HCT116 (cell line): ENCODE data around the gene CHRNA4. TPM values are rescaled to one million over a fixed set of nuclear protein-coding genes. Genes with fewer than 3 reads are reported as not detected.

Experiments
- ATAC-seq: fragments of 200-7000 bp; cut with Tn5 transposase; 2 replicates; pipeline ENCODE4 v1.9.1; 2020; ENCODE audit warnings: mild to moderate bottlenecking, moderate library complexity
- BruUV-seq: library from RNA; stranded (reverse); fragments of 400-500 nt; replicated peaks from 2 replicates; lab custom pipeline; 2021; lab: Mats Ljungman, UMichigan
- CTCF ChIA-PET: fragments of 300-600 bp; sonication (Branson Sonifier 250); formaldehyde crosslinking; loops from one replicate; lab custom pipeline; 2021; ENCODE audit warnings: antibody characterized with exemption; lab: Charles Lee
- POLR2A ChIA-PET: fragments of 300-600, 350-600 bp; sonication (Branson Sonifier 250); formaldehyde crosslinking; loops from one replicate; lab custom pipeline; 2021; ENCODE audit warnings: antibody characterized with exemption; lab: Charles Lee
- RAD21 ChIA-PET, 2 experiments: fragments of 300-600 bp; sonication (Branson Sonifier 250); formaldehyde crosslinking; loops; one replicate each; lab custom pipeline; 2023; ENCODE audit warnings: low total read pairs in 2 of 2; ENCODE audit not compliant: uncharacterized antibody in 2 of 2, unreplicated experiment in 2 of 2, low non-redundant PET in 1 of 2; lab: Charles Lee
- DNase-seq: peaks from one replicate; pipeline ENCODE4 v3.0.0-alpha.2; 2010; ENCODE audit warnings: low read depth, low spot score
- H2AFZ ChIP-seq: fragments of 200-600 bp; shearing (Covaris generic), sonication (generic); 2 replicates; pipeline ENCODE4 v1.6.1; 2017; ENCODE audit warnings: low read depth, mixed run types, mixed read lengths, antibody characterized with exemption, low read length; ENCODE audit not compliant: poor library complexity, severe bottlenecking
- H3K27ac ChIP-seq: 2 replicates; pipeline ENCODE4 v1.5.1; 2012; ENCODE audit warnings: low read depth, low read length
- H3K27me3 ChIP-seq: fragments of 200-600 bp; sonication (generic); 2 replicates; pipeline ENCODE4 v1.6.1; 2016; ENCODE audit warnings: mixed run types, low read length, mixed read lengths; ENCODE audit not compliant: insufficient read depth
- H3K36me3 ChIP-seq, 2 experiments: fragments of 200-500 bp in 1 of 2; fragments of 200-600 bp in 1 of 2; sonication (Bioruptor generic) in 1 of 2; sonication (generic) in 1 of 2; 2 replicates each; pipeline versions ENCODE4 v1.5.1 to v1.6.1; 2014 to 2016; ENCODE audit warnings: low read length in 2 of 2, inconsistent platforms in 1 of 2, mixed read lengths in 1 of 2, mixed run types in 1 of 2; ENCODE audit not compliant: insufficient read depth in 2 of 2, control insufficient read depth in 1 of 2
- H3K4me1 ChIP-seq, 2 experiments: fragments of 200-600 bp in 1 of 2; sonication (generic) in 1 of 2; 2 replicates each; pipeline versions ENCODE4 v1.5.1 to v1.6.1; 2012 to 2017; ENCODE audit warnings: low read length in 2 of 2, inconsistent platforms in 1 of 2, mild to moderate bottlenecking in 1 of 2, mixed read lengths in 1 of 2, mixed run types in 1 of 2, moderate library complexity in 1 of 2; ENCODE audit not compliant: insufficient read depth in 2 of 2, control insufficient read depth in 1 of 2
- H3K4me2 ChIP-seq: fragments of 200-600 bp; sonication (generic); 2 replicates; pipeline ENCODE4 v1.6.1; 2017; ENCODE audit warnings: mixed run types, low read length, mixed read lengths
- H3K4me3 ChIP-seq, 2 experiments: fragments of 200-600 bp in 1 of 2; sonication (generic) in 1 of 2; replicated peaks in 1 of 2; 2 replicates each; pipeline ENCODE4 v1.5.1; 2011 to 2016; ENCODE audit warnings: low read length in 2 of 2, control low read depth in 1 of 2, low read depth in 1 of 2, mild to moderate bottlenecking in 1 of 2, mixed read lengths in 1 of 2, mixed run types in 1 of 2
- H3K79me2 ChIP-seq: fragments of 200-600 bp; sonication (generic); 2 replicates; pipeline ENCODE4 v1.6.1; 2017; ENCODE audit warnings: mild to moderate bottlenecking, mixed run types, low read length, moderate library complexity, mixed read lengths; ENCODE audit not compliant: insufficient read depth
- H3K9ac ChIP-seq: fragments of 200-600 bp; sonication (generic); 2 replicates; pipeline ENCODE4 v1.6.1; 2016; ENCODE audit warnings: low read length, mixed read lengths
- H3K9me2 ChIP-seq: fragments of 200-600 bp; sonication (generic), shearing (Covaris generic); 2 replicates; pipeline ENCODE4 v1.6.1; 2017; ENCODE audit warnings: mixed run types, mild to moderate bottlenecking, moderate library complexity; ENCODE audit not compliant: insufficient read depth
- H3K9me3 ChIP-seq, 2 experiments: fragments of 200-500 bp in 1 of 2; fragments of 200-600 bp in 1 of 2; sonication (Bioruptor generic) in 1 of 2; sonication (generic) in 1 of 2; 2 replicates each; pipeline ENCODE4 v1.6.1; 2014 to 2017; ENCODE audit warnings: low read length in 2 of 2, mixed read lengths in 2 of 2, inconsistent platforms in 1 of 2, low read depth in 1 of 2, mild to moderate bottlenecking in 1 of 2, mixed run types in 1 of 2, moderate library complexity in 1 of 2; ENCODE audit not compliant: control insufficient read depth in 1 of 2, insufficient read depth in 1 of 2
- H4K20me1 ChIP-seq: fragments of 200-600 bp; sonication (generic), shearing (Covaris generic); 2 replicates; pipeline ENCODE4 v1.6.1; 2017; ENCODE audit warnings: mixed run types, mild to moderate bottlenecking, moderate library complexity; ENCODE audit not compliant: insufficient read depth
- CBX3 ChIP-seq: IDR thresholded peaks from 2 replicates; pipeline ENCODE4 v1.6.1; 2012; ENCODE audit warnings: low read depth
- CEBPB ChIP-seq: IDR thresholded peaks from 2 replicates; pipeline ENCODE4 v1.6.1; 2012; ENCODE audit warnings: low read depth
- EZH2 ChIP-seq: fragments of 200-600 bp; sonication (generic); IDR thresholded peaks from 2 replicates; pipeline ENCODE4 v1.6.1; 2017; ENCODE audit warnings: antibody characterized with exemption, mixed run types
- FOSL1 ChIP-seq: IDR thresholded peaks from 2 replicates; pipeline ENCODE4 v1.6.1; 2012; ENCODE audit warnings: low read depth
- POLR2A ChIP-seq: IDR thresholded peaks from 2 replicates; pipeline ENCODE4 v1.7.0; 2011; ENCODE audit warnings: borderline replicate concordance; ENCODE audit not compliant: insufficient read depth, insufficient read length; ENCODE audit errors: extremely low read depth
- POLR2AphosphoS5 ChIP-seq: IDR thresholded peaks from 2 replicates; pipeline ENCODE4 v1.6.1; 2011; ENCODE audit warnings: mild to moderate bottlenecking, low read depth, low read length, moderate library complexity
- RAD21 ChIP-seq: IDR thresholded peaks from 2 replicates; pipeline ENCODE4 v1.6.1; 2012; ENCODE audit warnings: low read depth, mild to moderate bottlenecking
- SIN3A ChIP-seq: IDR thresholded peaks from 2 replicates; pipeline ENCODE4 v1.6.1; 2012; ENCODE audit warnings: low read depth
- SRF ChIP-seq: IDR thresholded peaks from 2 replicates; pipeline ENCODE4 v1.6.1; 2012; ENCODE audit warnings: low read depth
- ZFX ChIP-seq: fragments of 450-650 bp; IDR thresholded peaks from 2 replicates; pipeline ENCODE4 v1.6.1; 2017
- ZNF274 ChIP-seq: fragments of 200-500 bp; sonication (Bioruptor generic); IDR thresholded peaks from 2 replicates; pipeline ENCODE4 v1.6.1; 2014; ENCODE audit warnings: mild to moderate bottlenecking, low read depth, low read length, inconsistent platforms
- intact Hi-C: fragments of 100-400 bp; cut with micrococcal nuclease; formaldehyde crosslinking; loops from 2 replicates; pipeline ENCODE4 v1.10.0; 2022
- total RNA-seq: library from RNA; stranded (reverse); gene quantifications from one replicate; pipeline ENCODE4 v1.2.1, GENCODE V29; 2021; ENCODE audit not compliant: unreplicated experiment

Gene CHRNA4
- total RNA-seq, 1 experiment from 2014 or later, result not detected

DNA sequence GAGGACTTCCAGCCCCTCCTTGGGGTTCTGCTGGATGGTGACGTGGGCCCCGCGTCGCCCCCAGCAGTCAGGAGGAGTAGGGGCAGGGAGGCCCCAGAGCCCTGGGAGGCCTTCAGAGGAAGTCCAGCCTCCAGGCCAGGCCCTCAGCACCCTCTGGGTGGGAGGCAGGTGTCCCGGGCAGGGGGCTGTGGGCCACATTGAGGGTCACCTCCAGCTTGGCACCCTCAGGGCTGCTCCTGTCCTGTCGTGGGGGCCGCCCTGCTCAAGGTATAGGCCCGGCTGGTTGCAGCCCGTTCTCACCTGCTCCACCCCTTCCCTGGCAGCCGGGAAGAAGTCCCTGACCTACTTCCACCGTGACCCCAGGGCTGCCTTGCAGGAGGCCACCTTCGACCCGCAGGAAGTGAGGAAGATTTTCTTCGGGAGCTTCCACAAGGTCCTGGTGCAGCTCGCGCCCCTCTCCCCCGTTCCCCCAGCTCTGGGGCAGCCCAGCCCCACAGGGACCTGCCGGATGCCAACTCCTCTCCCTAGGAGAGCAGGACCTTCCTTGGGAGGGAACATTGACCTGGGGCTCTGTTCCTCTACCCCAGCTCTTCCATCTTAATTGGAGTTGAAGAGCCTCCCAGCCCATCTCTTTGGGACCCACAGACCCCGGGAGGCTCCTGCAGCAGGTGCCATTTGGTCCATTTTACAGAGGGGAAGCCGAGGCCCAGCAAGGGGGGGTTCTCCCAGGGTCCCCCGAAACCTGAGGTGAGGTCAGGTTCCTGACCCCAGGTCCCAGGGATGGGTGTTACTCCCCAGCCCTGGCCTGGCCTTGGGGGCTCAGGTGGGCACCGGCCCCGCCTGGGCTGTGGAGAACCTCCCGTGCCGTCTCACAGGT, 41.7 kb downstream of the CHRNA4 start:
- no TSS peak for BruUV-seq
- ATAC-seq, result no peak
- Histone ChIP-seq H3K36me3 (no peaks in the 10 kb centered on the region), H3K9ac (no peak overlapping the region), H3K4me3 (no peak overlapping the region), H3K27ac (no peak overlapping the region), H3K9me3 (no peaks in the 10 kb centered on the region)
- ChIA-PET RAD21 (no interaction called here), CTCF (no interaction called here)
- TF ChIP-seq POLR2A, result no peak
- TF ChIP-seq EZH2, result no peak
- TF ChIP-seq ZFX, result no peak
- TF ChIP-seq ZNF274, result no peak
- TF ChIP-seq POLR2AphosphoS5, result no peak
- TF ChIP-seq CBX3, result no peak
- TF ChIP-seq RAD21, result no peak
- no peak for TF ChIP-seq SIN3A
- TF ChIP-seq FOSL1, result no peak
- no peak for TF ChIP-seq SRF
- TF ChIP-seq CEBPB, result no peak
- TF ChIP-seq, all 23 proteins: peak for 0
- no peaks in the 10 kb centered on the region for H3K27me3 ChIP-seq
- no peaks in the 10 kb centered on the region for H3K79me2 ChIP-seq
- no peaks in the 10 kb centered on the region for H3K4me1 ChIP-seq
- H3K9me2 ChIP-seq, result no peaks in the 10 kb centered on the region
- POLR2A ChIA-PET, result no interaction called here
- no peak for DNase-seq
- intact Hi-C loops, result no loop called here
- no peak overlapping the region for H3K4me2 ChIP-seq
- no peaks in the 10 kb centered on the region for H4K20me1 ChIP-seq
- H2AFZ ChIP-seq, result no peak overlapping the region
